Measurements from ENCODE around the gene ART5. TPM values are rescaled to one million over a fixed set of nuclear protein-coding genes. Genes with fewer than 3 reads are reported as not detected.

ART5 gene
- total and polyA plus RNA-seq, 8 donors = 0.45 to 0.62 TPM; not detected in 6

GRCh38 chr11:3684129-3684818 lies 42.5 kb upstream of the ART5 start:
- no peak for DNase-seq
- Histone ChIP-seq H3K27ac (peak overlapping the region in 1 of 5 donors; percentile 15), H3K27me3 (no peaks in the 10 kb centered on the region), H3K9me3 (no peaks in the 10 kb centered on the region), H3K36me3 (peaks cover 55 to 100% (median 98%) of the 10 kb centered on the region in 4 donors), H3K4me1 (peaks cover 0 to 15% (median 4%) of the 10 kb centered on the region in 4 donors), H3K4me3 (no peak overlapping the region)
- WGBS, 5 donors = 89 to 96% (median 94%) methylated on average over 12 of the region's 12 CpGs
- TF ChIP-seq EP300 (IDR thresholded peaks at IDR 0.05) (no peak), POLR2A (IDR thresholded peaks at IDR 0.05) (no peak), CTCF (IDR thresholded peaks at IDR 0.05) (no peak), POLR2AphosphoS5 (IDR thresholded peaks at IDR 0.05) (no peak)
- intact Hi-C loops (cut with DNase I; ENCODE audit: low total_unique reads) = no loop called here

- intact Hi-C loops (cut with DNase I; ENCODE audit: low total_unique reads) = no loop called here
- no peaks in the 10 kb centered on the region for H3K27me3 ChIP-seq
- TF ChIP-seq EP300 (IDR thresholded peaks at IDR 0.05) (no peak), POLR2AphosphoS5 (IDR thresholded peaks at IDR 0.05) (no peak)
- no peak for DNase-seq
- H3K4me1 ChIP-seq = peaks cover 0 to 15% (median 4%) of the 10 kb centered on the region in 4 donors
- no peak overlapping the region for H3K4me3 ChIP-seq
- no peaks in the 10 kb centered on the region for H3K9me3 ChIP-seq
- 94 to 97% (median 96%) methylated on average over 8 to 9 of the region's 9 CpGs for WGBS, 5 donors
- no peak overlapping the region for H3K27ac ChIP-seq
- H3K36me3 ChIP-seq = peaks cover 63 to 100% (median 98%) of the 10 kb centered on the region in 4 donors
These were observed 41.2 kb upstream of the ART5 start for GRCh38 chr11:3683039-3683438.

GRCh38 chr11:3679077-3679476 lies 37.3 kb upstream of the ART5 start:
- H3K4me3 ChIP-seq = no peak overlapping the region
- peaks cover 86 to 100% (median 100%) of the 10 kb centered on the region in 4 donors for H3K36me3 ChIP-seq
- TF ChIP-seq EP300 (IDR thresholded peaks at IDR 0.05) = no peak
- no peak for TF ChIP-seq POLR2A (IDR thresholded peaks at IDR 0.05)
- TF ChIP-seq CTCF (IDR thresholded peaks at IDR 0.05) = no peak
- TF ChIP-seq POLR2AphosphoS5 (IDR thresholded peaks at IDR 0.05) = no peak
- no peak for DNase-seq
- intact Hi-C loops (cut with DNase I; ENCODE audit: low total_unique reads) = no loop called here
- peaks cover 0 to 4% (median 0%) of the 10 kb centered on the region in 4 donors for H3K4me1 ChIP-seq
- no peaks in the 10 kb centered on the region for H3K9me3 ChIP-seq
- no peak overlapping the region for H3K27ac ChIP-seq
- no peaks in the 10 kb centered on the region for H3K27me3 ChIP-seq
- WGBS, 5 donors = 92 to 99% (median 97%) methylated on average over 3 of the region's 3 CpGs

GRCh38 chr11:3675971-3676370 lies 34.2 kb upstream of the ART5 start:
- H3K4me3 ChIP-seq = no peak overlapping the region
- TF ChIP-seq CTCF (IDR thresholded peaks at IDR 0.05) (no peak), EP300 (IDR thresholded peaks at IDR 0.05) (no peak), POLR2A (IDR thresholded peaks at IDR 0.05) (no peak), POLR2AphosphoS5 (IDR thresholded peaks at IDR 0.05) (no peak)
- H3K27ac ChIP-seq = no peak overlapping the region
- intact Hi-C loops (cut with DNase I; ENCODE audit: low total_unique reads) = no loop called here
- peaks cover 74 to 100% (median 100%) of the 10 kb centered on the region in 4 donors for H3K36me3 ChIP-seq
- no peaks in the 10 kb centered on the region for H3K9me3 ChIP-seq
- H3K27me3 ChIP-seq = no peaks in the 10 kb centered on the region
- DNase-seq = no peak
- WGBS, 5 donors = 97 to 98% (median 97%) methylated on average over 11 of the region's 11 CpGs
- no peaks in the 10 kb centered on the region for H3K4me1 ChIP-seq

- no peaks in the 10 kb centered on the region for H3K27me3 ChIP-seq
- no peaks in the 10 kb centered on the region for H3K9me3 ChIP-seq
- DNase-seq = no peak
- H3K4me1 ChIP-seq = no peaks in the 10 kb centered on the region
- TF ChIP-seq EP300 (IDR thresholded peaks at IDR 0.05) (no peak), POLR2A (IDR thresholded peaks at IDR 0.05) (no peak), POLR2AphosphoS5 (IDR thresholded peaks at IDR 0.05) (no peak), CTCF (IDR thresholded peaks at IDR 0.05) (no peak)
- H3K27ac ChIP-seq = no peak overlapping the region
- intact Hi-C loops (cut with DNase I; ENCODE audit: low total_unique reads) = no loop called here
- H3K36me3 ChIP-seq = peaks cover 59 to 100% (median 99%) of the 10 kb centered on the region in 4 donors
- H3K4me3 ChIP-seq = no peak overlapping the region
- 95 to 100% (median 100%) methylated on average over 1 of the region's 1 CpG for WGBS, 5 donors
These were observed 32.4 kb upstream of the ART5 start for GRCh38 chr11:3674189-3674588.
